T-helper 2 cell (primary cell): ENCODE data around the gene BTRC.

Experiments
- DNase-seq, 5 experiments: peaks; one replicate each; pipeline versions ENCODE4 v3.0.0 to v3.0.0-alpha.2; 2012 to 2022

The BTRC gene

DNA sequence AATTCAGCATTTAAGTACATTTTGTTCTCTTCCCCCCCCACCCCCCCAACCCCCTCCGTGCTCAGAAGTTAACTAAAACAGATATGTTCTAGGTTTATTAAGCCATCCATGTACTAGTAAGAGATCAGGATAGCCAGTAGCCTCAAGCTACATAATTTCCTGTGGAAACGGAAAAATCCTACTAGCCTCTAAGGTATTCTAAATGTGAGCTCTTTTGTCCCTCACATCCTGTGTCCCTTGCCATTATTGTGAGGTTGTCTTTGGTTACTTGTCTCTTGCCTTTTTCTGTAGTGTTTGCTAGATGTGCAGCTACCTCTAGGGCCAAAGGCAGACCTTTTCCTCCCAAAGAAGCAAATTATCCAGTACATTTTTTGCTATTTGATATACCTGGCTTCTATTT lies 92.1 kb downstream of the BTRC start:
- no peak for DNase-seq

DNA sequence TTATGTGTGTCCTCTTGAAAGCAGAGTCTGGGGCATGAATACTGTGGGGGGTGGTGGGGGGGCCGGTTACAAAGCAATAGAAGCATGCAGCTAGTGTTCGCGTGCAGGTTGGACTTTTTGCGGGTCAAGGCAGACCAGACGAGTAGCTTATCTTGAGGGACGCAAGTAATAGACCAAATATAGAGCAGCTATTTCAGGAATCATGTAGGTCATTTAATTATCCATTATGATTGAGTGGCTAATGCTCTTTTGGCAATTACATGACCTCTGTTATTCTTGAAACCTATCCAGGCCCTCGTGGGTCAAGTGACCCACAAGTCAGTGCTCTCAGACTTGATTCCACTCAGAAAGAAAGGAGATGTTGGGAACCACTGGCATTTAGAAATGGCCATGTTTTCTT lies 93.0 kb downstream of the BTRC start:
- no peak for DNase-seq

DNA sequence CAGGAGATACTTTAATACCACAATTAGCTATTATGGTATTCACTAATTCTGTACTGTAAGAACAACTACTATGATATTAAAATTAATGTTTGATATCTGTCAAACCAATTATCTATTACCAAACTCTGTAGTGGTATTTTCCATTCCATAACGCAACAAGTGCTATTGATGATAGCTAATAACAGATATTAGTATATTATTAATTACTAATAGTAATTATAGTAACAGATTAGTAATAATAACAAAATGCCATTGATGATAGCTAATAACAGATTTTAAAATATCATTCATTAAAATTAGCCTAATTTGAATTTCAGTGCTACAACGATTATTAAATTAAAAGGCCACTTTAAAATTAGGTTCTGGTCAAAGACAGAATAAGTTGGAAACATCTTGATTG lies 93.5 kb downstream of the BTRC start:
- no peak for DNase-seq

DNA sequence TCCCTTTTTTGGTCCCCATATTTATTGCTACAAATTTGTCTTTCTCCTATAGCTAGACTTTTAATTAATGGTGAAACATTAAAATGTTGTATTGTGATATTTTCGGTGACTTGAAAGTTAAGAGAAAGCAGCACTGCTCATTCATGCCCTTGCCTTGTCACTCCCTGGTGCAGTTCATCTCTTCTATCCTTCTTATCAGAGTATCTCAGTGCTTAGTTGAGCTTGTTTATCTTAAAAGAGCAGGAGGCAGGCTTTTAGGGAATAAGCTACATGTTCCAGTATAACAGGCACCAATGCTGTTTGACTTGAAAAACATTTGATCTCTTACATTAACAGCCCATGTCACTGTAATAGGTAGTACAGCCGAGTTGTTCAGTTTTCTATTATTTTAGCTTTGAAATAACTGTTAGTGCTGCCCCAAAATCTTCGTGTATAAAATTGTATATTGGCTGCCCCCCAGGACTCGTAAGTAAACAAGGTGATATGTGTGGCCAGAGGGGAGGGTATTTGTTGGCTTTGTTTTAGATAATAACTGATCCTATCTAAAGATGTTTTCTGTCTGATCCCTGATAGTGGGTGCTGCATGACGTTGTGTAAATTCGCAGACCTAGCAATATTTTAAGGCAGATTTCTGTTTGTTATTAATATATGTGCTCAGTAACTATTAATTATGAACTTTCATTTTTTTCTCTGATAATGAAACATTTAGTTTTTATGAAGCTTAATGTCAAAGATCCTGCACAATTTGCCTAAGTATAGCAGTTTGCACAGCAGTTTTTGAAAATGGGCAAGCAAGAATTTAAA lies 96.5 kb downstream of the BTRC start:
- no peak for DNase-seq

GRCh38 chr10:101451261-101451660 lies 97.3 kb downstream of the BTRC start:
- no peak for DNase-seq

GRCh38 chr10:101451667-101452069 lies 97.7 kb downstream of the BTRC start:
- DNase-seq = no peak

GRCh38 chr10:101452176-101452575 lies 98.2 kb downstream of the BTRC start:
- DNase-seq = no peak

DNA sequence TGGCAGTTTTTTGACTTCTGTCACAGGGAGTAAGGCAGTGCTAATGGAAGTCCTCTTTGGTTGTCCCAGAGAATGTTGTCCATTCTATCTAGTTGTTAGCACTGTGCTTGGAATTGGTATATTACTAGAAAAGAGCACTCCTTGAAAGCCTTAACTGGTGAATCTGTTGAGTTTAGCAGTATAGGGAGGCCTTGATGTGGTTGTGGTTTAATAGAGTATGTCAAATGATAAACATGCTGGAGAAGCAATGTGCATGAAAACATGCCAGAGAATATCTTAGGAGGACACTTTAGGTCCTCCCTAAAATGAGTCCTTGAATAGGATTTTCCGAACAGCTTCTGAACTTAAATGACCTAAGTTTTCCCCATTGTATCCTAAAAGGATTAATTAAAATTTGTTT lies 98.6 kb downstream of the BTRC start:
- no peak for DNase-seq

- no peak for DNase-seq
Measured at GRCh38 chr10:101453318-101453717, 99.4 kb downstream of the BTRC start.

GRCh38 chr10:101453791-101454718 lies 100.1 kb downstream of the BTRC start:
- DNase-seq = peak in 2 of 5 experiments; percentile 3 to 63

DNA sequence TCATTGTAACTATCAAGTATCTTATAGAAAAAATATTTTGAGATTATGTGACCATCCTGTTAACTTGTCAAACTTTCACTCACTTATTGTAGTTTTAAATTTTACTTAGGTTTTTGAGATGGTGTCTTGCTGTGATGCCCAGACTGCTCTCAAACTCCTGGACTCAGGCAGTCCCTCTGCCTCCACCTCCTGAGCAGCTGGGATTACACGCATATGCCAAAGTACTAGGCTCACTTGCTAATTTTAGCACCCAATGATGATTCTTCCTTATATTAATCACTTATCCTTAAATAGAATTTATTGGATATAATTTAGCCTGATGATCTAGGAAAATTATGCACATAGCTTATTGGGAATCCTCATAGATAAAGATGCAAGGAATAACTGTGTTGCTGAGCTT lies 104.9 kb downstream of the BTRC start:
- no peak for DNase-seq

DNA sequence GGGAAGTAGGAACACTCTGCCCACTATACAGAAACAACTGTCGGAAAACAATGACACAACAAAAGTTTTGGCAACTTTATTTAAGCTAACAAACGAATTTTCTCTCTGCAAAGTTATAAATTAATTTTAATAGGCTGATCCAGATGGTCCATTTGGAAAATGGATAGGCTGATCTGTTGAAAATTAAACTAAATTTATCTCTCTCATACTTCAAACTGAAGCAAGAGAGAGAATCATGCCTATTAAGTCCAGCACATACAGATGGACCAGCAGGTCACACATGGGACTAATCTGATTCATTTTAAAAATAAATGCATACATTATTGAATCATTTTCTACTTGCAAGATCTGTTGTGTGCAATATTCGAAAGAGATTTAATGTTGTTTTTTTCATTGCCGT lies 110.1 kb downstream of the BTRC start:
- DNase-seq = no peak

- DNase-seq = no peak
Measured at GRCh38 chr10:101464599-101464998, 110.6 kb downstream of the BTRC start.

DNA sequence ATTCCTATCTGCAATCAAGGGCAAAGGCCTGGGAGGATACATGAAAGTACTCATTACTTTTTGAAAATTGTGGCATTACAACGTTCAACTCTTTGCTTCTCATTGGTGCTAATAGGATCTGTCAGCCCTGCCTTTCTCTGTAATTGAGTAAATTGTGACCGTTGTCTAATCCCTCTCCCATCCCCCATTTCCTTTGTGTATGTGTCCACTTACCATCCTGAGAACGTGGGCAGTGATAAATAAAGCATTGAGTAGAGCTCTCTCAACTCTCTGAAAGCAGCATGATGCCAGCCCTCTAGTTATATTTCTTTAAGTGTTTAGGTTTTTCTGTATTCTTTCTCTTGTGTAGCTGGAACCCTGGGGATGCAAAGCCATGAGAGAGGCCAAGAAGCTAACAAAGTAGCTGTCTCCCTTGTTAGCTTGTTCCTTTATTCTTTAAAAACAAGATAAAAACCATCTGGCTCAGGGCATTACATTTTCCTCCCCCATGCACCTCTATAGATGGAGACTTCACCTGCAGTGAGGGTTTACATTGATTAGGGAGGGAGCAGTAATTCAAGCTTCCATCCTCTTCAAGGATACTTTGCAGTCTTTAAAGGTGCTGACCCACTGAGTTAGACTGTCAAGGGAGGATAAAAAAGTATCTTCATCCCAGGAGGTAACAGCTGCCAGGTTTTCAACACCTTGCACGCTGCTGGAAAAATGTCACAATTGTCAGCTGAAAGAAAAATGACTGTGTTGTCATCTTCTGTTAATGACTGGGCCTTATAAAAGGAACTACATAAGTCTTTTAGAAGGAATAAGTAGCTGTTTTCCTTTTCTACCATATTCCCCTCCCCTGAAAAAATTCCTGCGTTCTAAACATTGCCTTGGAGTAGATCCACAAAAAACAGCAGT lies 112.3 kb downstream of the BTRC start:
- DNase-seq = no peak

DNA sequence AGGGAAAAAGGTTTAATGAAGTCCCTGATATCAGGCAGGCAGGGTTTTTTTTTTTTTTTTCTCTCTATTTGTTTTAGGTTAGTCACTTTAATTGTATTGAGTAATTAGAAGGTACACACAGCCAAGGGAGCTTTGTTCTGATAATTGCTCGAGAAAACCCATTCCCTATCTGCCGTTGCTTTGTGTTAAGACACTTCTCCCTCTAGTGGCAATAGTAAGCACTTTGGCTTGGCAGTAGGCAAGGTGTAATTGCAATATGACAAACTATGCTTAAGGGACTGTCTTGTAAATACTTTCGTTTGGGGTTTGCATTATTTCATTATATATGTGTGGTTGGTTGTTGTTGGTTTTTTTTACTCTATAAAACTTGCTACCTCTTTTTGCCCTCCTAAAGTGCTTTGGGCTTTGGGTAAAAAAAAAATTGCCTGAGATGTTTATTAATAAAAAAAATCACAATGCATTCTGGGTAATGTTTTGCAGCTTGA lies 113.4 kb downstream of the BTRC start:
- peak in 3 of 5 experiments; percentile 4 to 76 (median 20) for DNase-seq

GRCh38 chr10:101468159-101468558 lies 114.2 kb downstream of the BTRC start:
- no peak for DNase-seq

- no peak for DNase-seq
Measured at GRCh38 chr10:101476383-101476782, 122.4 kb downstream of the BTRC start.

DNA sequence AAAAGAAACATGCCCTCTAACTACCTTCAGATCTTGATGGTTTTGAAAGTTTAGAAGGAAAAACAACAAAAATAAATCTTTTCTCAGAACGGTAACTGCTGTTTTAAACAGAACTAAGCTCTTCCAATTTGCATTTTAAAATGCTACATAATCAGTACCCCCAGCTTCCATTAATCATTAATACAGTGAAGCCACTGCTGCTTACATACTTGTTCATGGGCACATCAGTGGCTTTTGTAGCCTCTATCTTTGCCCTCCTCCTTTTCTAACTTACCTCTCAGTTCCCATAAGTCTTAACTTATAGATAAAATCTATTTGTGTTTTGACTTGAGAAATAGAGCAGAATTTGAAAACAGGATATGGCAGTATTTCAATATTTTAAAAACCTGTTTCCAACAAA lies 125.0 kb downstream of the BTRC start:
- DNase-seq = peak in 1 of 5 experiments; percentile 21

GRCh38 chr10:101481256-101481655 lies 127.3 kb downstream of the BTRC start:
- no peak for DNase-seq

GRCh38 chr10:101482568-101482967 lies 128.6 kb downstream of the BTRC start:
- no peak for DNase-seq

DNA sequence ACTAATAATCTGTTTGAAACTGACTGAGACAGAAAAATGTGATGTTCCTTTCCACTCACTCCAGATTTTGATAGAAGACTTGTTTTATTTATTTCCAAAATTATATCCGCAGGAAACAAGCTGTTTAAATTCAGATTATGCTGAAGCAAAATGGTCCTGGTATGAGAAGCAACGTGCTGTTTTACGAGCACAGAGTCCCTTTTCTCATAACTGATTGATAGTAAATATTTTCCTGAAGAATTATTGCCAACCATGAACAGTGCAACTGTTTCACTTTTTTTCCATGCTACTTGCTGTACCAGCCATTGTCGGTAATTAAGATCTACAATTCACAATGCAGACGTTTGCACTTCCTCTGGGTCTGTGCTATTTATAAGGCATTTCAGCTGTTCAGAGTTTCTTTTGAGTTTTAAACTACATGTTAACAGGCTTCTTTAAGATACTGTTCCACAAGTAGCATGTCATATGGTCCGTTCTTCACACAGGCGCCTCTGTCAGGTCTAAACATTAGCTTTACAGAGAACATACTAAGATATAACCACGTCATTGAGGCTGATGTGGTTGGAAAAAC lies 130.3 kb downstream of the BTRC start:
- DNase-seq = no peak

DNA sequence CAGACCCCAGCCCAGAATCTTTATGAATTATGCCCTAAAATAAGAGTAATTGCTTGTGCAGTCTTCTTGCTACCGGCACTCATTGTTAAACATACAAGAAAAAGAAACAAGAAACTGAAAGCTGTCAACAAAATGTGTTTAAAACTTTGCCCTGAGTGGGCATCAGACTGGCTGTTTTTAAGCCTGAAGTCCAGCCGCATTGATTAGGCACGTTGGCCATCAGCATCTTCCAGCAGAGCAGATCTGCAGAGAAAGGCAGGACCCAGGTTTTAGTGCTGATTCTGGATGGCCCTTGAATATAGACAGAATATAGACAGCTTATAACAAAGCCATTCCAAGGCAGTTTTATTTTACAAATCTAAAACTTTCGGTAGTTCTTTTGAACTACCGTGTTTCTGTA lies 131.2 kb downstream of the BTRC start:
- DNase-seq = no peak
